CD4-positive, alpha-beta T cell treated with Interleukin-15 for 4 hours (primary cell): ENCODE measurements around the gene EBF3.
A peak's percentile ranks its signal among the peaks of the same experiment; 100 is the strongest.

Experiments
- DNase-seq: peaks from one replicate; pipeline ENCODE4 v3.0.0-alpha.2; 2020; ENCODE audit warnings: low spot score

The EBF3 gene

GRCh38 chr10:129971381-129972144, 7.5 kb upstream of the EBF3 start:
- DNase-seq = no peak

DNA sequence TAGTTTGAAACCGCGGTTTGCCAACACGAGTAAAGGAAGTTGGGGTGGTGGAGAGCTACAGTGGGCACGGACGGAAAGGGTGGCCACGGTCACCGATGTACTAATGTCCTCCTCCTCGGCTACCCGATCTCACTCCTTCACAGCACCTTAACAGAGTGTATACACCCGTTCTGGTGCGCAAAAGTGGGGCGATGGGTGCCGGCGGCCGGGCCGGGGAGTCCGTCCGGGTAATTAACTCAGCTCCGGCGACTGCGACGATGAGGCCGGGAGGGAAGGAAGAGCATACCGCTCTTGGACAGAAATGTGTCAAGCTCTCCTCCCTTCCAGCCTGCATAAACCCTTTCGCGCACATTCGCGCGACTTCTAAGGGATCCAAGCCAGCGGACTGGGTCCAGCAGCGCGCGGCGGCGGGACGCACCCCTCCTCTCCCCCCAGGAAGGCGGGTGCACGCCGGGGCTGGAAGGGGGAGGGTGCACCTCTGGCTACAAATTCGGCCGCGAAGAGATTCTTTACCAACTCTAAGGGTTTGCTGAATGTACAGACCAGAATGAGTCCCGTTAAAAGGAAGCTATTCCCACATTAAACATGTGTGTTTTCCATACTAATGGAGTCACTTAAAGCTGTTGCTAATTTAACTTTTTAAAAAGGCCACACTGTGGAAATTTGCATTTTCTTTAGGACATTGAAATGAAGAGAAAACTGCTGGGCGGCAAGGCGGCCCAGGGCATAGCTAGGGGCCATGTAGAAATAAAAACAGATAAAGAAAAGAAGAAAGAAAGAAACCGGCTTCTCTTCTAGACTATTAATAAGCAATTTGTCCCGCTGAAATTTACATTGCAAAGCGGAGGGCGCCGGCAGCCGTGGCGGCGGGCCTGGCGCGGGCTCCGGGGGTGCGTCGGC, 6.6 kb upstream of the EBF3 start:
- no peak for DNase-seq

GRCh38 chr10:129969911-129970464, 5.9 kb upstream of the EBF3 start:
- DNase-seq = no peak

DNA sequence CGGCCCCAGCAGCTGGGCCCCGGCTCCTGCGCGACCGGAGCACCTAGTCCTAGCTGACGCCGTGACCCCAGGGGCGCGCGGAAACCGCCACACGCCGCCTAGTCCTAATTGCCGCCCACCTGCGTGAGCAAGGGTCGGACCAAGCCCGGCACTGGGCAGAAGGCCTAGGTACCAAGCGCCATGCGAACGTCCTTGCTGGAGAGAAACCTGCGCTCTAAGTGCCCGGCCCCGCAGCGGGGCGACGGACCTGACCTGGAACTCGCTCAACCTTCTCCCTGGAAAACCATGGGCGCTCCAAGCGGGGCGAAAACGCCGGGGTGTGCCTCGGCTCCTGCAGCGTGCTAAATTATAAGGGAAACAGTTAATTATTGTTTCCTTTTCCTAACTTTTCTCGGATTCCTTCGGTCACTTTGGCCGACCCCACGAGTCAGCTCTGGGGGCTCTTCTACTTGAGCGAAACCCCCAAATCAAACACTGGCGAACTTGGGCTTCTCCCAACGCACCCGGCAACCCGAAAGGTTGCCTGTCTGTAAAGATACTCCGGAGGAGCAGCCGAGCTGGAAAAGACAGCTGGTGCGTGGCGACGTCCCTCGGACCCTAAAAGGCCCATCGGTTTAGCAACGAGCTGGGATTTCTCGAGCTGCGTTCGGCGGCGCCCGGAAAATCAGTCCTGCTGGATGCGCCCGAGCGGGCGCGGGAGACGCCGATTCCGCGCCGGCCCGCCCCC, 5.3 kb upstream of the EBF3 start:
- no peak for DNase-seq

GRCh38 chr10:129968853-129969183, 4.7 kb upstream of the EBF3 start:
- no peak for DNase-seq

DNA sequence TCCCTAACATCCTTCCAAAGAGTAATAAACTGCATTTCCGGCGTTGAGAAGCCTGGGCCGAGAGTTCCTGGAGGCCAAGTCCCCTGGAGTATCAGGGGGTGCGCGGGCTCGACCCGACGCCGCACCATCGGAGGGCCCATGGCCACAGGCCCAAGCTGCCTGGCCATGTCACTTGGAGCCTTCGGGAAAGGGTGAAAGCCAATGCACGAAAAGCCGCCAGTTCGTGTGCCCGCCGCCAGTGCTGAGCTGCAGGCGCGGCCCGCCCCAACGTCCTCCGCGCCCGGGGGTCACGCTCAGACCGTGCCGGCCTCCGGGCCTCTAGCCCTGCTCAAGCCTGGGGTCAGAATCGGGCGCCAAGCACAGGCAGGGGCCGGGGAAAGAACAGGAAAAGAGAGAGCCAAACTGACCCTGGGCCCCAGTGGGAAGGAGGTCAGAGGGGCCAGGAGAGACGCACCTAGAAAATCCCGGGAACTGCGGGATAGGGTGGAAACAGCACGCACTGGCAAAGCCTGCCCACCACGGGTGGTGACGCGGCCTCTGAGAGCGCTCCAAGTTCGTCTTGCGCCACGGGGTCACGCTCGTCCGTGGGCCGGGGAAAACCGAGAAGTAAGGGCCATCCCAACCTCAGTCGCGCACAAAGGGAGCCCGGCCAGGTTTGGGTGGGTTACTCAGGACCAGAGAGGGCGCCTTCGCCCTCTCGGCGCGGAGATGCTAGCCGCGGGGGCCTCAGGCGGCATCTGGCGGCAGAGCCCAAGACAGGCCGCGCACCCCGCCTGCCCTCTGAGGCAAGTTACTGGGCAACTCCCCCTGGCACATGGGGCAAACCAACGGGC, 4.2 kb upstream of the EBF3 start:
- DNase-seq = no peak

DNA sequence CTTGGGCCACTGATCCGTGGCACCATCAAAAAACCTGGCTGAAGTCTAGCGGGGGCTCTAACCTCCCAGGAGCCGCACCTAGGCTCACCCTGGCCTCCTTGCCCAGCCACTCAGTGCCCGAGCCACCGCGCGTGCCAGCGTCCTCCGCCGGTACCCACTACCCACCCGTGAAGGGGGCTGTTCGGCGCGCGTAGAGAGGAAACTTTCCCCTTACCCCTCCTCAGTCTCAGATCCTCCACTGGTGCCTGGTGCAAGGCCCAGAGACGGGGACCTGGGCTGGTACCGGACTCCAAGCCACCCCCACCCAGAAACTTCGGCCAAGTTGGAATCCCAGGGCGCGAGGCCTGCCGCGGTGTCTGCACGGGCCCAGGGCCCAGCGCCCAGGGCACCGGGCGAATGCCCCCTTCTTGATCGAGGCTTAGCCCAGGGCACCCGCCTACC, 3.5 kb upstream of the EBF3 start:
- no peak for DNase-seq

- no peak for DNase-seq
Observed at GRCh38 chr10:129966889-129967578, 3.0 kb upstream of the EBF3 start.

DNA sequence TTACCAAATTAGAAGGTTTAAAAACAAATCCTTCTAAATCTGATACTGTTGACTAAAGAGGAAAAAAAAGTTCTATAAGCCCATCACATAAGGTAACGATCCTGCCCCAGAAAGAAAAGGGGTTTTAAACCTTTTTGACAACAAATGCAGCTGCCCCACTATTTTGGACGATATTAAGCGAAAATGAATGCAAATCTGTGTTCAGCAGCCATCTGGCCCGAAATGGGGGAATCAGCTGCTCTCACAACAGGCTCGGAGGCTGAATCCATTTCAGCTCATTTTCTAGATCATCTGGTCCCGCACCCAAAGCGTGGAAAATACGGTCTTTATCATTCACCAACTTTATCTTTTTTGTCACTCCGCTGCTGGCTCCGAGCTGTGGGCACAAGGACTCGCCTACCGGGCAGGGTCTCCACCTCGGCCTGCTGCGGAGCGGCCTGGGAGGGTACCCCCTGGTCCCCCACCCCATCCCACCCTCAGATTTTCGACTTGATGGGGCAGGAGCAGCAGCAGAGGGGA, 2.4 kb upstream of the EBF3 start:
- no peak for DNase-seq

DNA sequence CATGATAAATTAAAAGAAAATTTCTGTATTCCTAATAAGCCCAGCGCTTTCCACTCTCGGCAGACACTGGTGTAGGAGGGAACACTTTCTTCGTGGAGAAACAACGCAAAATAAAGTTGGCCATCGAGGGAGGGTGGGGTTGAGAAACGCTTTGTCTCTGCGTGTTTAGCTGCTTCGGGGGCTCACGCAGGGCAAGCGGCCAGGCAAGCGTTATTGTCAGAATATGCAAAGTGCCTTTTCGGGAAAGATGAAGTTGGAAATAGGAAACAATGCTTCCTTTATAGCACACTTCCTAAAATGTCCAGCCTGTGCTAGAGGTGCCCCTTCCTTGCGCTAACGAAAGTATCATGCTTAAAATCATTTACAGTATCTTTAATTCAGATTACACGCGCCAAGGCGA, 1.9 kb upstream of the EBF3 start:
- DNase-seq = no peak

DNA sequence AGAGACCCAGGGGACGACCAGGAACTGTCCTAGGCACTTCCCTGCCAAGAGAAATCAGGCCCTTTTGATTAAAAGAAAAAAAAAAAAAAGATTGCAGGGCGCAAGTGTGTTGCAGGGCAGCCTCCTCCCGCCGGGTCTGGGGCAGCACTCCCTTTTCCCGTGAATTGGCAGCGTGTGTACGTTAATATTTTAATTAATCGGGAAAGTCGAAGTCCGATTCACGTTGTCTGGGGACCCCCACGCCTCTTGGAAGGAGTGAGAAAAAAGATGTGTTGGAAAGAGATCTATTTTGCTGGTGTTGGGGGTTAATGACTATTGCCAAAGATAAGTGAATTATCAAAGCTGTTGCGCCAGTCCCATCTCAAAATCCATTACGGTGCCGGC, 1.3 kb upstream of the EBF3 start:
- no peak for DNase-seq

GRCh38 chr10:129964611-129965424, 744 bp upstream of the EBF3 start:
- DNase-seq = no peak

- peak; percentile 2 for DNase-seq
Observed at GRCh38 chr10:129962872-129963640, 1.0 kb downstream of the EBF3 start.

- DNase-seq = no peak
Observed at GRCh38 chr10:129962031-129962871, 1.8 kb downstream of the EBF3 start.

GRCh38 chr10:129961157-129961701, 2.8 kb downstream of the EBF3 start:
- DNase-seq = no peak

- no peak for DNase-seq
Observed at GRCh38 chr10:129960481-129961156, 3.5 kb downstream of the EBF3 start.
